ENCODE data around the gene XAGE1B. TPM values are rescaled to one million over a fixed set of nuclear protein-coding genes. Genes with fewer than 3 reads are reported as not detected.
"Not testable (repeated sequence)": the region's sequence is repeated elsewhere in the genome, so short reads cannot be mapped to it uniquely, and the experiment has no call there.

Gene XAGE1B, protein sequence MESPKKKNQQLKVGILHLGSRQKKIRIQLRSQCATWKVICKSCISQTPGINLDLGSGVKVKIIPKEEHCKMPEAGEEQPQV
- total RNA-seq (2016; rRNA removed; fragmentation: Illumina TruSeq; extraction: Trizol), result not detected in 2 replicates
- total RNA-seq (2016; cell fraction: cytosol; rRNA removed; fragmentation: Illumina TruSeq; extraction: Trizol; ENCODE audit: low read depth), result not detected in 2 replicates
- total RNA-seq (2016; cell fraction: insoluble cytoplasmic fraction; rRNA removed; fragmentation: Illumina TruSeq; extraction: Trizol), result not detected in 2 replicates
- total RNA-seq (2016; cell fraction: membrane; rRNA removed; fragmentation: Illumina TruSeq; extraction: Trizol), result not detected in 2 replicates
- not detected in 2 replicates for total RNA-seq (2016; cell fraction: nucleus; rRNA removed; fragmentation: Illumina TruSeq; extraction: Trizol)
- not detected in 2 replicates for polyA plus RNA-seq (2011; rRNA removed)
- polyA plus RNA-seq (2011; cell fraction: cytosol; rRNA removed), result not detected in 2 replicates
- polyA plus RNA-seq (2011; cell fraction: nucleus; rRNA removed), result not detected in 2 replicates
- polyA plus RNA-seq (2012), result not detected in 2 replicates
- not detected in 2 replicates for polyA plus RNA-seq (2016; cell fraction: cytosol; fragmentation: Illumina TruSeq; extraction: Trizol; ENCODE audit: low read depth)
- polyA plus RNA-seq (2016; cell fraction: insoluble cytoplasmic fraction; fragmentation: Illumina TruSeq; extraction: Trizol; ENCODE audit: low read depth), result not detected in 2 replicates
- polyA plus RNA-seq (2016; cell fraction: membrane; fragmentation: Illumina TruSeq; extraction: Trizol; ENCODE audit: low read depth), result not detected in 2 replicates
- polyA plus RNA-seq (2016; cell fraction: nucleus; fragmentation: Illumina TruSeq; extraction: Trizol; ENCODE audit: insufficient read depth, low read depth), result not detected in 2 replicates
- polyA minus RNA-seq (2011; rRNA and poly(A)+ RNA removed; ENCODE audit: low replicate concordance), result not detected in 2 replicates
- polyA minus RNA-seq (2011; cell fraction: cytosol; rRNA and poly(A)+ RNA removed), result not detected in 2 replicates
- polyA minus RNA-seq (2011; cell fraction: nucleus; rRNA and poly(A)+ RNA removed), result not detected in 2 replicates
- not detected for Bru-seq, nascent RNA
- BruChase-seq, experiment 1, labeled RNA remaining after a 6-hour chase, result not detected
- BruChase-seq, experiment 2, labeled RNA remaining after a 2-hour chase, result not detected
- long read RNA-seq, experiment 1, result 0 reads
- long read RNA-seq, experiment 2, result 0 reads

GRCh38 chrX:52516987-52517325 is at the start of gene XAGE1B:
XAGE1B (minus strand) TSS chrX:52517063; CDS start chrX:52515527, 1,536 bp downstream.
- BruUV-seq (replicated peaks); H3K36me3 ChIP-seq (replicated peaks in 1 of 2; ENCODE audit: control insufficient read depth in 1 of 2, insufficient read depth in 2 of 2, low read length in 2 of 2); H3K79me2 ChIP-seq (ENCODE audit: insufficient read depth, low read length); H3K4me1 ChIP-seq (ENCODE audit: insufficient read depth, low read length); H4K20me1 ChIP-seq (ENCODE audit: insufficient read depth, low read length); POLR2A ChIA-PET; H3K4me2 ChIP-seq (ENCODE audit: low read depth, low read length); ATAC-seq; H3K27ac ChIP-seq (ENCODE audit: extremely low read length, insufficient read depth, low read length); DNase-seq (ENCODE audit: low spot score); H3K9me3 ChIP-seq (ENCODE audit: low read length); intact Hi-C loops (cut with micrococcal nuclease; ENCODE audit: unreplicated experiment); FAIRE-seq; H3K27me3 ChIP-seq (ENCODE audit: control insufficient read depth in 1 of 2, insufficient read depth in 2 of 2, low read length in 2 of 2); H3K9ac ChIP-seq (ENCODE audit: insufficient read depth, low read depth, low read length); H2AFZ ChIP-seq (ENCODE audit: low read length); in situ Hi-C loops (cut with HindIII; ENCODE audit: extremely low pct_ligation_motif_present, low pct_unique_long_range_greater_than_20kb); CTCF ChIA-PET (ENCODE audit: low intra/inter-chr PET ratio, low total read pairs); H3K4me3 ChIP-seq (replicated peaks in 1 of 3; ENCODE audit: insufficient read depth in 1 of 3, low read depth in 2 of 3, low read length in 3 of 3): not testable (repeated sequence)
- no CpG with 5 or more reads among the region's 18 CpGs for WGBS (ENCODE audit: low lambda C conversion rate)

- CTCF ChIA-PET (ENCODE audit: low intra/inter-chr PET ratio, low total read pairs), result no interaction called here
- no peaks in the 10 kb centered on the region for H3K27me3 ChIP-seq (ENCODE audit: control insufficient read depth in 1 of 2, insufficient read depth in 2 of 2, low read length in 2 of 2)
- no TSS peak for BruUV-seq (replicated peaks)
- no peak overlapping the region for H3K27ac ChIP-seq (ENCODE audit: extremely low read length, insufficient read depth, low read length)
- ATAC-seq (no peak), FAIRE-seq (no peak), DNase-seq (ENCODE audit: low spot score) (no peak)
- H3K4me2 ChIP-seq (ENCODE audit: low read depth, low read length), result no peak overlapping the region
- no peaks in the 10 kb centered on the region for H3K36me3 ChIP-seq (replicated peaks in 1 of 2; ENCODE audit: control insufficient read depth in 1 of 2, insufficient read depth in 2 of 2, low read length in 2 of 2)
- no peaks in the 10 kb centered on the region for H3K9me3 ChIP-seq (ENCODE audit: low read length)
- no peaks in the 10 kb centered on the region for H4K20me1 ChIP-seq (ENCODE audit: insufficient read depth, low read length)
- 83% methylated on average over 3 of the region's 10 CpGs for WGBS (ENCODE audit: low lambda C conversion rate)
- H3K79me2 ChIP-seq (ENCODE audit: insufficient read depth, low read length), result no peaks in the 10 kb centered on the region
- intact Hi-C loops (cut with micrococcal nuclease; ENCODE audit: unreplicated experiment) (no loop called here), in situ Hi-C loops (cut with HindIII; ENCODE audit: extremely low pct_ligation_motif_present, low pct_unique_long_range_greater_than_20kb) (no loop called here)
- POLR2A ChIA-PET, result no interaction called here
- H3K4me1 ChIP-seq (ENCODE audit: insufficient read depth, low read length), result no peaks in the 10 kb centered on the region
- no peak overlapping the region for H3K9ac ChIP-seq (ENCODE audit: insufficient read depth, low read depth, low read length)
- H3K4me3 ChIP-seq (replicated peaks in 1 of 3; ENCODE audit: insufficient read depth in 1 of 3, low read depth in 2 of 3, low read length in 3 of 3), result no peak overlapping the region
- no peak overlapping the region for H2AFZ ChIP-seq (ENCODE audit: low read length)
- TF ChIP-seq ZNF362 (CRISPR knock-in tag; IDR thresholded peaks at IDR 0.05; ENCODE audit: borderline replicate concordance), result no peak
- TF ChIP-seq MEIS1 (CRISPR knock-in tag; IDR thresholded peaks at IDR 0.05; ENCODE audit: borderline replicate concordance), result no peak
- no peak for TF ChIP-seq ZNF678 (CRISPR knock-in tag; IDR thresholded peaks at IDR 0.05)
- TF ChIP-seq ELF1 (CRISPR knock-in tag; IDR thresholded peaks at IDR 0.05), result no peak
- no peak for TF ChIP-seq ZNF512B (CRISPR knock-in tag; IDR thresholded peaks at IDR 0.05; ENCODE audit: borderline replicate concordance)
- TF ChIP-seq SATB2 (CRISPR knock-in tag; IDR thresholded peaks at IDR 0.05), result no peak
Measured at GRCh38 chrX:52563105-52563504, 46.2 kb upstream of the XAGE1B start.
